Gastrocnemius medialis (tissue), 4 donors: ENCODE data around the gene MGME1. TPM values are rescaled to one million over a fixed set of nuclear protein-coding genes. Genes with fewer than 3 reads are reported as not detected.

ENCODE experiments used
- ATAC-seq, 2 donors: fragments of 150-250 bp; one replicate each; pipeline ENCODE4 v1.9.1; 2016
- DNase-seq, 2 donors: peaks; one replicate each; pipeline ENCODE4 v3.0.0-alpha.2; 2019
- H3K27ac ChIP-seq, 4 donors: fragments of 200-600 bp; sonication (generic); 1 replicate in 1 of 4; 2 replicates in 3 of 4; pipeline ENCODE4 v1.5.1; 2016 to 2018; ENCODE audit warnings: mild to moderate bottlenecking in 2 of 4, moderate library complexity in 1 of 4
- H3K27me3 ChIP-seq, 3 donors: fragments of 200-600 bp; sonication (generic) in 2 of 3; 1 replicate in 1 of 3; 2 replicates in 2 of 3; pipeline versions ENCODE4 v1.5.1 to v1.6.0; 2016 to 2019; ENCODE audit warnings: mild to moderate bottlenecking in 1 of 3, moderate library complexity in 1 of 3
- H3K36me3 ChIP-seq, 2 donors: fragments of 200-600 bp; sonication (generic) in 1 of 2; one replicate each; pipeline ENCODE4 v1.5.1; 2017 to 2018
- H3K4me1 ChIP-seq, 2 donors: fragments of 200-600 bp; sonication (generic) in 1 of 2; one replicate each; pipeline ENCODE4 v1.5.1; 2016 to 2017; ENCODE audit warnings: mild to moderate bottlenecking in 2 of 2
- H3K4me3 ChIP-seq, 4 donors: fragments of 200-600 bp; sonication (generic) in 3 of 4; 1 replicate in 1 of 4; 2 replicates in 3 of 4; pipeline ENCODE4 v1.5.1; 2016 to 2019; ENCODE audit warnings: mild to moderate bottlenecking in 2 of 4
- H3K9me3 ChIP-seq, 3 donors: fragments of 200-600 bp; sonication (generic) in 2 of 3; 1 replicate in 1 of 3; 2 replicates in 2 of 3; pipeline ENCODE4 v1.5.1; 2016 to 2019
- CTCF ChIP-seq, 5 experiments: fragments of 450-650 bp in 3 of 5; fragments of 200-600 bp in 2 of 5; sonication (generic) in 2 of 5; IDR thresholded peaks in 4 of 5; conservative IDR thresholded peaks in 1 of 5; 1 replicate in 4 of 5; 2 replicates in 1 of 5; pipeline ENCODE4 v1.5.1; 2016 to 2019; ENCODE audit warnings: antibody characterized with exemption in 5 of 5, mild to moderate bottlenecking in 3 of 5, moderate library complexity in 3 of 5
- POLR2A ChIP-seq, 2 donors: fragments of 450-650 bp; IDR thresholded peaks; one replicate each; pipeline ENCODE4 v1.6.1; 2017; ENCODE audit warnings: antibody characterized with exemption in 2 of 2, mild to moderate bottlenecking in 2 of 2, moderate library complexity in 2 of 2
- in situ Hi-C, 4 donors: fragments of 200-750 bp; cut with MboI; loops; one replicate each; pipeline versions ENCODE4 v1.15.0 to v1.8.0; 2017; ENCODE audit warnings: low sequenced_read_pairs in 4 of 4
- intact Hi-C: fragments of 100-400 bp; cut with DNase I; formaldehyde crosslinking; loops from one replicate; pipeline ENCODE4 v1.15.1; 2023; ENCODE audit warnings: low total_unique reads
- total RNA-seq, 4 donors: library from RNA; depleted of rRNA; stranded (reverse); fragments of >200 nt; gene quantifications; one replicate each; pipeline versions ENCODE4 v1.1.0 to v1.2.3, GENCODE V29; 2016

The MGME1 gene
- total RNA-seq, 4 donors from 2014 or later, result 5.2 to 9.1 (median 7.2) TPM

- in situ Hi-C loops, result loop anchor here in 2 of 4 donors (5.0 to 25.0 kb wide), 3 partner anchors 42 to 557 kb away; partner anchors contain the start of genes KAT14 (in 1 of the 2), PET117 (in 1 of the 2) and SEC23B (in 1 of the 2)
- no peaks in the 10 kb centered on the region for H3K9me3 ChIP-seq
- H3K27me3 ChIP-seq, result no peaks in the 10 kb centered on the region
- H3K27ac ChIP-seq, result no peak overlapping the region
- no peak overlapping the region for H3K4me3 ChIP-seq
- DNase-seq (no peak), ATAC-seq (no peak)
- no peak for TF ChIP-seq POLR2A (IDR thresholded peaks at IDR 0.05)
- TF ChIP-seq CTCF (IDR thresholded peaks at IDR 0.05 in 4 of 5, conservative IDR thresholded peaks at IDR 0.05 in 1 of 5), result no peak
- H3K4me1 ChIP-seq, result peaks cover 34 to 42% of the 10 kb centered on the region in 2 donors
- intact Hi-C loops, result no loop called here
- peaks cover 0 to 61% of the 10 kb centered on the region in 2 donors for H3K36me3 ChIP-seq
Measured at GRCh38 chr20:17955302-17955701, 13.5 kb upstream of the MGME1 start.

DNA sequence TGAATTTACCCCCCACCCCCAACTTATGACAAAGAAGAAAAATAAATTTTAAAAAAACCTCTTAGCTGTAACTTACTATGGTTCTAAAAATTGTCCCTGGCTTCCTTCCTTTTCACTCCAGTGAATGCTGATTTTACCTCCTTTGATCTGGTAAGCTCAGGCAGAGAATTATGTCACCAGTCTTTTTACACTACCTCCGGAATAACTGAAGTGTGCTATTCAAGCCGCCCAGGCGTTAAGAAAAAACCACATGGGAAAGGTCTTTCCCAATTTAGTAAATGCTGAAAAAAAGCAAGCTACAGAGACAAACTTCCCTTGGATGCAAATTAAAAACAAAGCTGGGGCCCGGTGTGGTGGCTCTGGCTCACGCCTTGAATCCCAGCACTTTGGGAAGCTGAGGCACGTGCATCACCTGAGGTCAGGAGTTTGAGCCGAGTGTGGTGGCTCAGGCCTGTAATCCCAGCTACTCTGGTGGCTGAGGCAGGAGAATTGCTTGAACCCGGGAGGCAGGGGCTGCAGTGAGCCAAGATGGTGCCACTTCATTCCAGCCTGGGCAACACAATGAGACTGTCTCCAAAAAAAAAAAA lies 12.6 kb upstream of the MGME1 start:
- no peak for ATAC-seq
- peaks cover 41 to 50% of the 10 kb centered on the region in 2 donors for H3K4me1 ChIP-seq

GRCh38 chr20:17957505-17958363 lies 11.1 kb upstream of the MGME1 start:
- Histone ChIP-seq H3K27me3 (no peaks in the 10 kb centered on the region), H3K4me3 (no peak overlapping the region), H3K9me3 (no peaks in the 10 kb centered on the region), H3K27ac (peak overlapping the region; percentile 14 to 98 (median 34)), H3K36me3 (peaks cover 0 to 36% of the 10 kb centered on the region in 2 donors), H3K4me1 (peaks cover 55 to 60% of the 10 kb centered on the region in 2 donors)
- DNase-seq, result no peak
- in situ Hi-C loops, result loop anchor here in 2 of 4 donors (5.0 to 25.0 kb wide), 3 partner anchors 40 to 555 kb away; partner anchors contain the start of genes KAT14 (in 1 of the 2), PET117 (in 1 of the 2) and SEC23B (in 1 of the 2)
- ATAC-seq, result no peak
- intact Hi-C loops, result loop anchor here (2.0 kb wide), 1 partner anchor 39 kb away; no protein-coding TSS in a partner anchor
- TF ChIP-seq POLR2A (IDR thresholded peaks at IDR 0.05), result no peak
- TF ChIP-seq CTCF (IDR thresholded peaks at IDR 0.05 in 4 of 5, conservative IDR thresholded peaks at IDR 0.05 in 1 of 5), result no peak

More for the DNA sequence above, 12.6 kb upstream of the MGME1 start:
- Histone ChIP-seq H3K9me3 (no peaks in the 10 kb centered on the region), H3K27ac (no peak overlapping the region), H3K4me3 (no peak overlapping the region), H3K27me3 (no peaks in the 10 kb centered on the region), H3K36me3 (peaks cover 0 to 52% of the 10 kb centered on the region in 2 donors)
- in situ Hi-C loops, result loop anchor here in 2 of 4 donors (5.0 to 25.0 kb wide), 3 partner anchors 41 to 556 kb away; partner anchors contain the start of genes KAT14 (in 1 of the 2), PET117 (in 1 of the 2) and SEC23B (in 1 of the 2)
- intact Hi-C loops, result no loop called here
- no peak for DNase-seq
- no peak for TF ChIP-seq POLR2A (IDR thresholded peaks at IDR 0.05)
- TF ChIP-seq CTCF (IDR thresholded peaks at IDR 0.05 in 4 of 5, conservative IDR thresholded peaks at IDR 0.05 in 1 of 5), result no peak

- Histone ChIP-seq H3K27me3 (no peaks in the 10 kb centered on the region), H3K9me3 (no peaks in the 10 kb centered on the region), H3K4me3 (no peak overlapping the region), H3K36me3 (peaks cover 0 to 28% of the 10 kb centered on the region in 2 donors), H3K4me1 (peaks cover 63 to 65% of the 10 kb centered on the region in 2 donors), H3K27ac (peak overlapping the region; percentile 22 to 98 (median 45))
- TF ChIP-seq POLR2A (IDR thresholded peaks at IDR 0.05) (no peak), CTCF (IDR thresholded peaks at IDR 0.05 in 4 of 5, conservative IDR thresholded peaks at IDR 0.05 in 1 of 5) (peak in 2 of 5 experiments; percentile 28 to 35)
- ATAC-seq (peak in 1 of 2 donors; percentile 38), DNase-seq (no peak)
- intact Hi-C loops (loop anchor here (2.0 kb wide), 1 partner anchor 38 kb away; no protein-coding TSS in a partner anchor), in situ Hi-C loops (loop anchor here in 2 of 4 donors (5.0 to 25.0 kb wide), 3 partner anchors 39 to 554 kb away; partner anchors contain the start of genes KAT14 (in 1 of the 2), PET117 (in 1 of the 2) and SEC23B (in 1 of the 2))
Measured at GRCh38 chr20:17958373-17959256, 10.2 kb upstream of the MGME1 start.
